GM23248 (cell line): ENCODE measurements around the gene TYW1B. TPM values are rescaled to one million over a fixed set of nuclear protein-coding genes. Genes with fewer than 3 reads are reported as not detected.
"Not testable (repeated sequence)": the region's sequence is repeated elsewhere in the genome, so short reads cannot be mapped to it uniquely, and the experiment has no call there.

Experiments
- DNase-seq: peaks from one replicate; pipeline ENCODE4 v3.0.0-alpha.2; 2015
- H2AFZ ChIP-seq: fragments of 200-600 bp; sonication (generic); 2 replicates; pipeline ENCODE4 v1.6.1; 2016; ENCODE audit warnings: antibody characterized with exemption
- H3F3A ChIP-seq: fragments of 200-600 bp; sonication (generic); 2 replicates; pipeline ENCODE4 v1.6.1; 2016; ENCODE audit warnings: mild to moderate bottlenecking, antibody characterized with exemption, mixed run types; ENCODE audit not compliant: insufficient read depth
- H3K27ac ChIP-seq: fragments of 200-600 bp; sonication (generic); 2 replicates; pipeline ENCODE4 v1.5.1; 2016; ENCODE audit warnings: mild to moderate bottlenecking
- H3K27me3 ChIP-seq: fragments of 200-600 bp; sonication (generic); replicated peaks from 2 replicates; pipeline ENCODE4 v1.6.1; 2016; ENCODE audit warnings: mild to moderate bottlenecking; ENCODE audit not compliant: insufficient read depth
- H3K36me3 ChIP-seq: fragments of 200-600 bp; sonication (generic); 2 replicates; pipeline ENCODE4 v1.6.1; 2016; ENCODE audit warnings: low read depth, mild to moderate bottlenecking
- H3K4me1 ChIP-seq: fragments of 200-600 bp; sonication (generic); 2 replicates; pipeline ENCODE4 v1.6.1; 2016; ENCODE audit warnings: mild to moderate bottlenecking; ENCODE audit not compliant: insufficient read depth
- H3K4me2 ChIP-seq: fragments of 200-600 bp; sonication (generic); one replicate; pipeline ENCODE4 v1.6.1; 2016; ENCODE audit warnings: mild to moderate bottlenecking; ENCODE audit not compliant: unreplicated experiment
- H3K4me3 ChIP-seq: fragments of 200-600 bp; sonication (generic); 2 replicates; pipeline ENCODE4 v1.5.1; 2016; ENCODE audit warnings: mild to moderate bottlenecking
- H3K79me2 ChIP-seq: fragments of 200-600 bp; sonication (generic); 2 replicates; pipeline ENCODE4 v1.6.1; 2016; ENCODE audit warnings: mild to moderate bottlenecking; ENCODE audit not compliant: insufficient read depth
- H3K9ac ChIP-seq: fragments of 200-600 bp; sonication (generic); 2 replicates; pipeline ENCODE4 v1.6.1; 2016; ENCODE audit warnings: mild to moderate bottlenecking
- H3K9me2 ChIP-seq: fragments of 200-600 bp; sonication (generic); 2 replicates; pipeline ENCODE4 v1.6.1; 2016; ENCODE audit warnings: mixed run types, mild to moderate bottlenecking, moderate library complexity; ENCODE audit not compliant: insufficient read depth
- H3K9me3 ChIP-seq: fragments of 200-600 bp; sonication (generic); one replicate; pipeline ENCODE4 v1.6.1; 2017; ENCODE audit warnings: low read depth
- H4K20me1 ChIP-seq: fragments of 200-600 bp; sonication (generic); 2 replicates; pipeline ENCODE4 v1.6.0; 2016; ENCODE audit not compliant: insufficient read depth
- EZH2 ChIP-seq: fragments of 200-600 bp; sonication (generic); IDR thresholded peaks from 2 replicates; pipeline ENCODE4 v1.6.1; 2018; ENCODE audit warnings: antibody characterized with exemption, mild to moderate bottlenecking; ENCODE audit not compliant: insufficient read depth, poor library complexity, severe bottlenecking
- EZH2phosphoT487 ChIP-seq: fragments of 200-600 bp; sonication (generic); IDR thresholded peaks from 2 replicates; pipeline ENCODE4 v1.6.1; 2018; ENCODE audit warnings: antibody characterized with exemption, moderate library complexity, mild to moderate bottlenecking, low read depth; ENCODE audit not compliant: insufficient read depth
- WGBS, 2 experiments: methylation state at CpG; one replicate each; pipeline ENCODE4 v1.1.6; 2015 to 2017; ENCODE audit warnings: low lambda C conversion rate in 2 of 2, low coverage in 1 of 2; ENCODE audit errors: missing lambda C conversion rate in 2 of 2; 5-methylcytosine and 5-hydroxymethylcytosine counted together
- in situ Hi-C: fragments of 300-500 bp; cut with MboI; formaldehyde crosslinking; loops from 2 replicates; pipeline ENCODE4 v1.15.0; 2020
- polyA plus RNA-seq: library from polyadenylated mRNA; unstranded; fragments of >200 nt; fragmentation: Nextera tagmentation; extraction: Ambion mirVana; gene quantifications from 2 replicates; pipeline ENCODE4 v1.2.1, GENCODE V29; 2016
- total RNA-seq: library from RNA; depleted of rRNA; stranded (reverse); fragments of >200 nt; shearing (Covaris generic); gene quantifications from 2 replicates; pipeline ENCODE4 v1.2.3, GENCODE V29; 2014

The TYW1B gene
- total and polyA plus RNA-seq, 2 experiments from 2014 or later = 0.75 to 1.6 TPM

- Histone ChIP-seq H3K4me3 (no peak overlapping the region), H4K20me1 (no peaks in the 10 kb centered on the region), H3K9me2 (no peaks in the 10 kb centered on the region), H3K27ac (no peak overlapping the region), H3K4me1 (0 out of 2 replicates have a peak, but pooled peaks cover 2% of the 10 kb centered on the region), H3K79me2 (no peaks in the 10 kb centered on the region), H3K9ac (no peak overlapping the region), H2AFZ (no peak overlapping the region), H3F3A (no peaks in the 10 kb centered on the region), H3K4me2 (no peak overlapping the region), H3K27me3 (no peaks in the 10 kb centered on the region), H3K36me3 (no peaks in the 10 kb centered on the region), H3K9me3 (no peaks in the 10 kb centered on the region)
- 74 to 79% methylated on average over 4 of the region's 4 CpGs for WGBS, 2 experiments
- no peak for DNase-seq
- TF ChIP-seq EZH2phosphoT487 (no peak), EZH2 (no peak)
- in situ Hi-C loops = no loop called here
Measured at GRCh38 chr7:72710983-72711382, 117.0 kb downstream of the TYW1B start.

- H3K79me2 ChIP-seq = no peaks in the 10 kb centered on the region
- H3K4me3 ChIP-seq = no peak overlapping the region
- in situ Hi-C loops = no loop called here
- no peaks in the 10 kb centered on the region for H3K27me3 ChIP-seq
- no peaks in the 10 kb centered on the region for H3K9me2 ChIP-seq
- H3K4me2 ChIP-seq = no peak overlapping the region
- no peak overlapping the region for H3K9ac ChIP-seq
- no peaks in the 10 kb centered on the region for H3K9me3 ChIP-seq
- 0 out of 2 replicates have a peak, but pooled peaks cover 2% of the 10 kb centered on the region for H3K4me1 ChIP-seq
- no peak for DNase-seq
- no peak overlapping the region for H2AFZ ChIP-seq
- no peaks in the 10 kb centered on the region; the same call in 1 of the 2 replicates for H3K36me3 ChIP-seq
- H4K20me1 ChIP-seq = no peaks in the 10 kb centered on the region
- H3K27ac ChIP-seq = no peak overlapping the region
- WGBS, 2 experiments = 88 to 89% methylated on average over 8 of the region's 8 CpGs
- TF ChIP-seq EZH2 (no peak), EZH2phosphoT487 (no peak)
- H3F3A ChIP-seq = no peaks in the 10 kb centered on the region
Measured at GRCh38 chr7:72709909-72710308, 118.1 kb downstream of the TYW1B start.

DNA sequence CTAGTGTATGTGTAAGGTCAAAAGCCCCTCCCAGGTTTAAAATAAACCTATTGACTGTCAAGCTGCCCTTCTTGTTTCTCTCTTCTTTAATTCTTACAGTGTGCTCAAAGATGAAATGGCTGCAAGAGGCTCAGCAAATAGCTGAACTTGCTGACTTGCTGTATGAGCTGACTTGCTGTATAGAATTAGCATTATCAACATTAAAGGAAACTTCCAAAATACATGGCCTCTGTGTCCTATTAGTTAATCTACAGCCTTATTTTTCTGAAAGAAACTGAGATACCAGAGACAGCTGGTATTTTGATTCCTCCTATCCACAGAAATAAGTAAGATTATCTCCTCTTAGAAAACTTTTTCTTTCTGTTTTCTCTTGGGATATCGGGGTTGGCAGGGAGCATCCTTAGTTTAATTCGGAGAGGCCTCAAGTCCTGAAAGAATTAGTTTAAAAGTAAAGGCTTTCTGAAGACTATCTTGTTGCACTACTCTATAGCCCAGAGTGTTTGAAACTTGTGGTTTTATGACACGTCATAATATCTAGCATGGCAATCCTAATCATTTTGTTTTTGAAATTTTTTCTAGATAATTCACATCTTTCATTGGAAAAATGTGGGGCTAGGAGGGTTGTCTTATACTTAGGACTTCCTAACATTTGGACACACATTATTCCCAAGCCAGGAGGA lies 119.5 kb downstream of the TYW1B start:
- not testable (repeated sequence) for DNase-seq

DNA sequence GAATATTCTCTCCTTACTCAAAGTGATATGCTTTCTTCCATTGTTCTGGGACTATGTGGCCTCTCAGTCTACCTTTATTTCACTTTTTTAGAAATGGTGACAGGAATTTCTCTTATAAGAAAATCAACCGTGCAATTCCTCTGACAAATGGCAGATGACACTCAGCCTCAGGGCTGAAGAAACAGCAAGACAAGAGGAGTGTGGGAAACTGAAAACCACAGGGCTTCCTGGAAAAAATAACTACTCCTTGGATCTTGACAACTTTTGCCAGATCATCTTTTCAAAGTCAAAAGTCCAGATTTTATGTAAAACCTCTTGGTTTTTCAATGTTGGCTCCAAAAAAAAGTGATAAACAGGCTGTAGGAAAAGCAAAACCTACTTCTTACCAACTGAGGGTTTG lies 121.5 kb downstream of the TYW1B start:
- no peak overlapping the region for H2AFZ ChIP-seq
- H3K4me2 ChIP-seq = no peak overlapping the region
- H3K9me3 ChIP-seq = no peaks in the 10 kb centered on the region
- H3K4me3 ChIP-seq = no peak overlapping the region
- DNase-seq = no peak
- H3K4me1 ChIP-seq = 0 out of 2 replicates have a peak, but pooled peaks cover 2% of the 10 kb centered on the region
- H3K9me2 ChIP-seq = no peaks in the 10 kb centered on the region
- H3K27me3 ChIP-seq = no peaks in the 10 kb centered on the region
- H3K36me3 ChIP-seq = no peaks in the 10 kb centered on the region; the same call in 1 of the 2 replicates
- WGBS, 2 experiments = 54 to 55% methylated on average over 1 of the region's 1 CpG
- no peaks in the 10 kb centered on the region for H3F3A ChIP-seq
- H3K79me2 ChIP-seq = no peaks in the 10 kb centered on the region
- no peak overlapping the region for H3K9ac ChIP-seq
- TF ChIP-seq EZH2 (no peak), EZH2phosphoT487 (no peak)
- H4K20me1 ChIP-seq = no peaks in the 10 kb centered on the region
- in situ Hi-C loops = no loop called here
- H3K27ac ChIP-seq = no peak overlapping the region

More for the DNA sequence above, 119.5 kb downstream of the TYW1B start:
- H3K36me3 ChIP-seq, H3K27me3 ChIP-seq, H3K9me3 ChIP-seq, H3K9me2 ChIP-seq, H3K9ac ChIP-seq, H3F3A ChIP-seq, H3K4me1 ChIP-seq, H2AFZ ChIP-seq, H3K79me2 ChIP-seq, H3K4me3 ChIP-seq, in situ Hi-C loops, H3K4me2 ChIP-seq, H3K27ac ChIP-seq, H4K20me1 ChIP-seq: not testable (repeated sequence)
- 62 to 64% methylated on average over 3 of the region's 3 CpGs for WGBS, 2 experiments

GRCh38 chr7:72705693-72706092 lies 122.3 kb downstream of the TYW1B start:
- 94 to 98% methylated on average over 4 of the region's 4 CpGs for WGBS, 2 experiments
- H3K36me3 ChIP-seq, H3K27me3 ChIP-seq, H3K4me1 ChIP-seq, H4K20me1 ChIP-seq, H3K9me3 ChIP-seq, DNase-seq, H3K9ac ChIP-seq, H3K4me2 ChIP-seq, in situ Hi-C loops, H2AFZ ChIP-seq, H3F3A ChIP-seq, H3K79me2 ChIP-seq, H3K9me2 ChIP-seq, H3K4me3 ChIP-seq, H3K27ac ChIP-seq: not testable (repeated sequence)
